GM03348 (cell line): ENCODE results near the gene RARS2.
A peak's percentile ranks its signal among the peaks of the same experiment; 100 is the strongest.
"Not testable (repeated sequence)": the region's sequence is repeated elsewhere in the genome, so short reads cannot be mapped to it uniquely, and the experiment has no call there.

Experiments used
- DNase-seq: peaks from one replicate; pipeline ENCODE4 v3.0.0; 2012; ENCODE audit warnings: low spot score

The RARS2 gene

DNA sequence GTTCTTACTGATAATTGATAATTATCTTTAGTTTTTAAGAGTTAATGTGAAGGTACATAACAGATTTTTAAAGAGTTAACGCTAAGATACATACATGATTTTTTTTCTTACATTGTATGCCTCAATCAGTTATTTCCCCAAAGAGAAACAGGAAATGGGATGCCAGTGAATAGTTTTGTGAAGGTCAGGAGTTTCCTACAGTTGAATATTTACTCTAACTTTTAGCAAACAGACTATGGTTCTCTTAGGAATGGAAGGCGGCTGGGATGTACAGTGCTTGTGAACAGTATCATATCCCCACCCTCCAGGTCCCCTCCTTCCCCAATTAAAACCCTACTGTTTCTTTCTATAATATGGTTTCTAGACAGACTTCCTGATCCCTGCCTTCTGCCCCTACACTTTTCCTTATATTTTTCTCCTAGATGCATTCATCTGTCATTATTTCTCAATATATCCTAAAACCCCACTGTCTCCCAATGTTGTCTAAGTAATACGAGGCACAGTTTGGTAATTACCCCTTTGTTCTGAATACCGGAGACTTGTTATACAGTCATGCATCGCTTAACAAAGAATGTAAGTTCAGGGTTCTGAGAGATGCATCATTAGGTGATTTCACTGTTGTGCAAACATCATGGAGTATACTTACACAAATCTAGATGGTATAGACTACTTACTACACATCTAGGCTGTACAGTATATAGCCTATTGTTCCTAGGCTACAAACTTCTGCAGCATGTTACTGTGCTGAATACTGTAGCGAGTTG is 87.8 kb downstream of the RARS2 start:
- no peak for DNase-seq

DNA sequence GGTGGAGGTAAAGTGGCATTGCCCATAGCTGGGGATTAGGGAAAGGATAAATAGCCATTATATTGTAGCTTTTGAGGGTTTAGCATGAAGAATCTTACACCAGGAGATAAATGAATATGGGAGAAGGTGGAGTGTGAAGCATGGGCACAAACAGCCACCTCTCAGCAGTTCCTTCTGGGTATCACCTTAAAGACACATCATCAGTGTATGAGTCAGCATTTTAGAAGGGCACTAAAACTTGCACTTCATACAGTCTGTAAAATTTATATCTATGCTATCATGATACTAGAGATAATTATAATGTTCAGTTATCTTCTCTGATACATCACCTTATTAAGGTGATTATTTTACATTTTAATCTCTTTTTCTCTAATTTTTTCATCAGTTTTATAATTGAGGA is 91.7 kb downstream of the RARS2 start:
- DNase-seq, result no peak

DNA sequence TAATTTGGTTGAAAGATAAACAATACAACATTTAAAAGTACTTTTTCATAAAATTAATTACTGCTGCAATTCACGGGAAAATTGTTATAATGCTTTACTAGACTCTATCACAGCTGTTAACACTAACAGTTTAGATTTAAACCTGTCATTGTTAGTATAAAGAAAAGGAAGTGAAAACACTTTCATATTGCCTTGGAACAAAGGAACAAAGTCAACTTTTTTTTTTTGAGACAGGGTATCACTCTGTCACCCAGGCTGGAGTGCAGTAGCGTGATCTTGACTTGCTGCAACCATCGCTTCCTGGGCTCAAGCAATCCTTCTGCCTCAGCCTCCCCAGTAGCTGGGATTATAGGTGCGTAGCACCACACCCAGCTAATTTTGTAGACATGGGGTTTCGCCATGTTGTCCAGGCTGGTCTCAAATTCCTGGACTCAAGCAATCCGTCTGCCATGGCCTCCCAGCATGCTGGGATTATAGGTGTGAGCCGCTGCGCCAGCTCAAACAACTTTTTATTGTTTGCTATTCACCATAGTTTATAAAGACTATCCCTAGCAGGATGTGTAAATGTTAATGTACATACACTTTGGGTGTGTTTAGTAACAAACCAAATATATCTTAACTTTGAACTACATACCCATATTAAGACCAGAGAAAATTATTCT is 94.9 kb downstream of the RARS2 start:
- DNase-seq, result no peak

DNA sequence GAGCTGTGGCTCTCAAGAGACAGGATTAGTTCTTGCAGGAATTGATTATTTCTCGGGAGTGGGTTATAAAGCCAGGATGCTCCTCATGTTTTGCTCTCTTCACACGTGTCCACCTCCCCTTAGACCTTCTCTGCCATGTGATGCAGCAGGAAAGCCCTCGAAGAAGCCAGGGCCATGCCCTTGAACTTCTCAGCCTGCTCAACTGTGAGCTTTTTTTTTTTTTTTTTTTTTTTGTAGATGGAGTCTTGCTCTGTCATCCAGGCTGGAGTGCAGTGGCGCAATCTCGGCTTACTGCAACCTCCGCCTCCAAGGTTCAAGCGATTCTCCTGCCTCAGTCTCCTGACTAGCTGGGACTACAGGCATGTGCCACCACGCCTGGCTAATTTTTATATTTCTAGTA is 100.5 kb downstream of the RARS2 start:
- DNase-seq, result not testable (repeated sequence)

DNA sequence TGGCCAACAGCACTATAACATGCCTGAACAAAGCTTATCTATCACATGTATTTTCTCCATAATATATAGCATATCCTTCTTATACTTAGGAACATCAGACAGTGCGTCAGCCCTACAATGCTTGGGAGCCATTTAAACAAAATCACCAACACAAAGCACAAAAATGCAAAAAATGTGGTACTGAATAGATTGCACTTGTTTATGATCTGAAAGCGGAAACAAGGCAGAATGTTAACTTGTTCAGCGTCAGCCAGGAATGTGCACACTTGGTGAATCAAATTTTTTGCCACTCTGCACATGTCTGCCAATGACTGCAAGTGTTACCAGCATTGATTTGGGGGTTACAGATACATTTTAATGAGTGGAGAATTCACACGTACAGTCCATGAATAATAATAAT is 102.2 kb downstream of the RARS2 start:
- no peak for DNase-seq

DNA sequence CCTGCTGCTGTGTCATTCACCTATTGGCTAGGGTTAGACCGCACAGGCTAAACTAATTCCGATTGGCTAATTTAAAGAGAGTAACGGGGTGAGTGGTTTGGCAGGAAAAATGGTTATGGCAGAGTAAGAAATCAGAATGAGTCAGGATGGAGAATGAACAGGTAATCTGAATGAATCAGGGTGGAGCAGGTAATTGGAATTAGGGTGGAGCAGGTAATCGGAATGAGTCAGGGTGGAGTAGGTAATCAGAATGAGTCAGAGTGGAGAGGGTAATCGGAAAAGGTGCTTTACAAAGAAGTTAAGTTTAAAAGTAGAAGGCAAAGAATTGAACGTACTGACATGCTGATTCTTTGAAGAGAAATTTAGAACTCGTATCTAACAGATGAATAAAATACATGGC is 105.3 kb downstream of the RARS2 start:
- no peak for DNase-seq

DNA sequence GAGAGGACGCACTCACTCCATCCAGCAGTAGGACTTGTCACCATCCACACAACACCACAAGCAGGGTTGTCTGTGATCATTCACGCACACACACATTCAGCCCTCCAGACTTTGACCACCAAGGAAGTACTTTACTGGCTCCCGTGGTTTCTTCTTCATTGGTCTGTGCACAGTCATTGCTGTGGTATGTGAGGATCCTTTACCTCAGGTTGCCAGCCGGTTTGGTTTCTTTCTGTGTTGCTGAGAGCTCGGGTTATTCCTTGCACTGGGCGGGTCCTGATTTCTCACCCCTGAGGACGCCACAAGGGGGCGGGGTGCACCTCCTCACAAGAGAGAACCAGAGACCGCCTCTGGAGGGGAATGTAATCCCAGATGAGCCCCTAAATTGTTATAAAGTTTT is 105.9 kb downstream of the RARS2 start:
- DNase-seq, result no peak

DNA sequence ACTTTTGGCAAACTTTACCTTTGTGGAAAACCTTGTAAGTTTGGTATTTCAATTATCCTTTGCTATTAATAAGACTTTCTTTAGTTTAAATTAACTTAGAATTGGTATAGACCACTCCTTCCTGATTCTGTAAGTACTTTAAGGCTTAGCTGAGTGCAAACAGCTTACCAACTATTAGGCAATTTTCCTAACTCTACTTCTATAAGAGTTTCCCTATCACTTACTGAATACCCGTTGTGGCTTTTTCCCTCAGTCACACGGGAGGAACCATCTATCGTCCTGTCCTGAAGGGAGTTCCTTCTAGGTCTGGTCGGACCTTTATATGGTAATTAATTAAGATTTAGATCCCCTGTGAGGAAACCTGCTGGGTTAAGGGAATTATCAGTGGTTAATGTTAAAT is 107.4 kb downstream of the RARS2 start:
- DNase-seq, result no peak

DNA sequence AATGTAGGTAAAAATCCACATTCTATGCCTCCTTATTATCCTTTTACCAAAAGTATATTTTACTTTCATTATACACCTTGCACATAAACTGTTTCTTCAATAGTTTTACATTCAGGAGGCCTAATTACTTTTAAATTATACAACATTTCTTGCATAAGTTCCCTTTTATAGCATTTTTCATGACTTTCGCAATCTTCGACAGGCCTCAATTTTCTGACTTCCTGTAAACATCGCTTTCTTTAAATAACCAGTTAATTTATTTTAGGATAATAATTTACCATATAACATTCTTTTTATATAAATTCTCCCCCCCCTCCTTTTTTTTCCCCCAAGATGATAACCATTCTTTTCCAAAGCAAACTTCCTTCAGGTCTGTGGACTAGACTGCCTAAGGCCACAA is 107.9 kb downstream of the RARS2 start:
- no peak for DNase-seq

DNA sequence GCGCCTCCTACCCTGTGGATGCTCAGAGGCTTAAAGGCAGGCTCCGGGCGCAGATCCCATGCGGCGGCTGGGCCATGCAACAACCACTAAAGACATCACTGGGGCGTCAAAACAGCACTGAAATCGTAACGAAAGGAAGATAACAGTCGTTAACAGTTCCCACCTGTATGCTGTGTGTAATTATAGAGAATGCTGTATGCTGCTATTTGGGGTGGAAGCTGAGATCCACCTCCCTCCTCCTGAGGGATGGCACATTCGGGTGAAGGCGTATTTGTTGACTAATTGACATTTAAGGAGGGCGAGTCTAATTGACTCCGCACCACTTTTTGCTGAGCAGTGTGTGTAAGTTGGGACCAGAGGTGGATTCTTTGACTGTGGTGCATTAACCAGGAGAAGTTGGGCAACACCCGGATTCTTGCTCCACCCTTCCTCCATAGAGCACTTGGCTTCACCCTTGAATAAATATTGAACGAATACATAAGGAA is 116.3 kb downstream of the RARS2 start:
- DNase-seq, result peak; percentile 82

DNA sequence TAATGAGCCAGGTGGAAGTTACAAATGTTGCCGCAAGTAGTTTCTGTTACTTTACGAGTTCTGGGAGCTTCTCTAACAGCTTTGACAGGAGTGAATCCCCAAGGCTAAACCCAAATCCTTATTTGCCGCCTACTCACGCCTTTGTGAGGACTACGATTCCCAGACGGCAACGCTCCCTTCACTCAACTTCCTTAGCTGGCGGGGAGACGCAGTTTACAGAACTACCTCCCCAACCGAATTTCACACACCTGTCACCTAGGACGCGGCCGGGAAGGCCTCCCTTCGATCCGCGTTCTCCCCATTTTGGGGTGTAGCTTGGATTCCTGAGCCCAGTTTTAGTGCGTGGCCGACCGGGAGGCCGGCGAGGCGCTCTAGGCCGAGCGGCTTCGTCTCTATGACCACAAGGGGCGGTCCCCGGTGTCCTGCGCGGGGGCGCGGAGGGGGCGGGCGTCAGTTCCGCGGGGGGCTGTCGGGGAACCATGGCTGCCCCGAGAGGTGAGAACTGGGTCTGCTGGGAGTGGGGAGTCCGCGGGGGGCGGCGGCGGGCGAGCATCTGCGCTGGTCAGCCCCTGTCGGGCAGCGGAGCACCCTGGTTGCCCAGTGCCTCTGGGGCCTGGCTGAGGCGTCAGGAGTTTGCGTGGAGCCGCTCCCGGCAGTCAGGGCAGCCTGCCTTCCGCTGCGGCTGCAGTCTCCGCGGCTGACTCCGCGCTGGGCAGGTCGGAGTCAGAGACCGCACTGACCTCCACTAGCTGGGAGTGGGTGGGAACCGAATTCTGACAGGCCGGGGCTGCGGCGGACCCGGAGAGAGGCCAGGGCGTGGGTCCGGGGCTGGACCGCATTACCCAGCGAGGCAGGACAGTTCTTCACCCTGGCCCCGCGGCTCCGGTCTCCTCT is 117.0 kb downstream of the RARS2 start, which contains the start of gene SLC35A1:
Gene SLC35A1, plus strand, starts transcription at position 450 of the 894 bp plus-strand sequence. Its CDS starts 30 bp downstream, at position 480.
- DNase-seq, result peak; percentile 96

DNA sequence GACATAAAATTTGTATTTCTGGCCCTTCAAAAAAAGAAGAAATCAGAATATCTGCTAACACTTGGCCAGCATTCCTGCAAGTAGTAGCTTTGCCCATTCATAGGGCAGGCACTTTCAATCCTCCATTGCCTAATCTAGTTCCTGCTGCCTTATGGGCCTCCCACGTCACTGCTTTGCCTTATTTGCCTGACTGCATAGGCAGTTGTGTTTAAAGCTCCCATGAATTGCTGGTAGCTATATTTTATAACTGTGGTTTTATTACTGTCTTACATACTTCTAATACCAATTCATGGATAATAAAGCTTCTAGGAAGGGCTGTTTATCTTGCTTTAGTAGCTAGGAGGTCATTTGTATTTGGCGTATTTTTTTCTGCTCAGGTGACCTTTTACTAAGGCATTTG is 124.7 kb downstream of the RARS2 start:
- DNase-seq, result no peak
